Measurements from ENCODE around the gene OXA1L. TPM values are rescaled to one million over a fixed set of nuclear protein-coding genes. Genes with fewer than 3 reads are reported as not detected.

OXA1L gene
- total and polyA plus RNA-seq, 12 donors = 138 to 219 (median 187) TPM

DNA sequence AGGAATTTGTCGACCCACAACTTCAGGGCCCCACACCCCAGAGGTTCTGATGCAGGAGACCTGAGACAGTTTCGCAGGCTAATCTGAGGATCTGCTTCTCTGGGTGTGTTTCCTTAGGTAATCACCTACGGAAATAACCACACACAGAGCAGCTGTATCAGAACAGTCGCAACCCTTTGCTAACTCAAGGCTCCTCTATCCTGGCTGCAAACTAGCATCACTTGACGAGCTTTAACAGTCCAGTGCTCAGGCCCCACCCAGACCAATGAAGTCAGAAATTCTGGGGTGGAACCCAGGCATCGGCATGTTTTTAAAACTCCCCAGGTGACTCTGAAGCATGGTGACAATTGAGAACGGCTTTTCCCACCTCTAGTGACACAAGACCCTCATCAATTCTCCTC lies 28.1 kb downstream of the OXA1L start:
- ATAC-seq (no peak), DNase-seq (no peak)
- Histone ChIP-seq H3K27ac (no peak overlapping the region), H3K9me3 (no peaks in the 10 kb centered on the region), H3K4me3 (no peak overlapping the region), H3K36me3 (no peaks in the 10 kb centered on the region), H3K27me3 (no peaks in the 10 kb centered on the region), H3K4me1 (peaks cover 0 to 33% (median 3%) of the 10 kb centered on the region in 9 donors)
- intact Hi-C loops (cut with DNase I) = no loop called here
- 82 to 84% methylated on average over 7 of the region's 7 CpGs for WGBS, 2 donors
- TF ChIP-seq, protein P1, sequence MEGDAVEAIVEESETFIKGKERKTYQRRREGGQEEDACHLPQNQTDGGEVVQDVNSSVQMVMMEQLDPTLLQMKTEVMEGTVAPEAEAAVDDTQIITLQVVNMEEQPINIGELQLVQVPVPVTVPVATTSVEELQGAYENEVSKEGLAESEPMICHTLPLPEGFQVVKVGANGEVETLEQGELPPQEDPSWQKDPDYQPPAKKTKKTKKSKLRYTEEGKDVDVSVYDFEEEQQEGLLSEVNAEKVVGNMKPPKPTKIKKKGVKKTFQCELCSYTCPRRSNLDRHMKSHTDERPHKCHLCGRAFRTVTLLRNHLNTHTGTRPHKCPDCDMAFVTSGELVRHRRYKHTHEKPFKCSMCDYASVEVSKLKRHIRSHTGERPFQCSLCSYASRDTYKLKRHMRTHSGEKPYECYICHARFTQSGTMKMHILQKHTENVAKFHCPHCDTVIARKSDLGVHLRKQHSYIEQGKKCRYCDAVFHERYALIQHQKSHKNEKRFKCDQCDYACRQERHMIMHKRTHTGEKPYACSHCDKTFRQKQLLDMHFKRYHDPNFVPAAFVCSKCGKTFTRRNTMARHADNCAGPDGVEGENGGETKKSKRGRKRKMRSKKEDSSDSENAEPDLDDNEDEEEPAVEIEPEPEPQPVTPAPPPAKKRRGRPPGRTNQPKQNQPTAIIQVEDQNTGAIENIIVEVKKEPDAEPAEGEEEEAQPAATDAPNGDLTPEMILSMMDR (IDR thresholded peaks at IDR 0.05) = no peak

DNA sequence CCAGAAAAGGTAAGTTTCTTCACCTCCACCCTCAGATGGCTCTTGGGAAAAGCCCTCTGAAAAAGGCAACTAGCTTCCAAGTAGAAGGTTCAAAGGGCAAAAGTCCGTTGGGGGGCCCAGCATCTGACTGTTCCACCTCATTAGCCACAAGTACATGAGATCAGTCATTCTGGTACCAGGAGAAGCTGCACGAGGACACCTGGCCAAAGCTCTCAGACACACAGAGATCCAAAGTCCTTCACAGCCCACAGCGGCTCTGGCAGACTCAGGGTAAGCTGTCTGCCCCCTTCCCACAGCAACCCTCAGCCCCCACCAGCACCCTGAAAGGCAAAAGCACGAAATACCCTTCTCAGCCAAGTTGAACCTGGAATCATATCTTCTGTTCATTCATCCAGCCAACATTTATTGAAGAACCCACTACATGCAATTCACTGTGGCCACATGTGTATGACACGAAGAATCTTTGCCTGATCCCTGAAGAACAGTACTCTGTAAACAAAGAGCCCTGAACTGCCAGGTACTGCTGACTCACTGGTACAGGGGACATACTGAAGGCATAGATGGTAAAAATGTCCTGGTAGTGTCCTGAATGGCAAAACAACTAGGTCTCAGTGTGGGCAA lies 29.7 kb downstream of the OXA1L start:
- Histone ChIP-seq H3K27ac (no peak overlapping the region), H3K4me1 (peaks cover 0 to 38% (median 2%) of the 10 kb centered on the region in 9 donors), H3K36me3 (no peaks in the 10 kb centered on the region), H3K4me3 (no peak overlapping the region), H3K9me3 (no peaks in the 10 kb centered on the region), H3K27me3 (no peaks in the 10 kb centered on the region)
- ATAC-seq = no peak
- 78 to 80% methylated on average over 5 of the region's 5 CpGs for WGBS, 2 donors
- TF ChIP-seq, protein P1 (IDR thresholded peaks at IDR 0.05) = no peak
- intact Hi-C loops (cut with DNase I) = no loop called here
- DNase-seq = no peak

DNA sequence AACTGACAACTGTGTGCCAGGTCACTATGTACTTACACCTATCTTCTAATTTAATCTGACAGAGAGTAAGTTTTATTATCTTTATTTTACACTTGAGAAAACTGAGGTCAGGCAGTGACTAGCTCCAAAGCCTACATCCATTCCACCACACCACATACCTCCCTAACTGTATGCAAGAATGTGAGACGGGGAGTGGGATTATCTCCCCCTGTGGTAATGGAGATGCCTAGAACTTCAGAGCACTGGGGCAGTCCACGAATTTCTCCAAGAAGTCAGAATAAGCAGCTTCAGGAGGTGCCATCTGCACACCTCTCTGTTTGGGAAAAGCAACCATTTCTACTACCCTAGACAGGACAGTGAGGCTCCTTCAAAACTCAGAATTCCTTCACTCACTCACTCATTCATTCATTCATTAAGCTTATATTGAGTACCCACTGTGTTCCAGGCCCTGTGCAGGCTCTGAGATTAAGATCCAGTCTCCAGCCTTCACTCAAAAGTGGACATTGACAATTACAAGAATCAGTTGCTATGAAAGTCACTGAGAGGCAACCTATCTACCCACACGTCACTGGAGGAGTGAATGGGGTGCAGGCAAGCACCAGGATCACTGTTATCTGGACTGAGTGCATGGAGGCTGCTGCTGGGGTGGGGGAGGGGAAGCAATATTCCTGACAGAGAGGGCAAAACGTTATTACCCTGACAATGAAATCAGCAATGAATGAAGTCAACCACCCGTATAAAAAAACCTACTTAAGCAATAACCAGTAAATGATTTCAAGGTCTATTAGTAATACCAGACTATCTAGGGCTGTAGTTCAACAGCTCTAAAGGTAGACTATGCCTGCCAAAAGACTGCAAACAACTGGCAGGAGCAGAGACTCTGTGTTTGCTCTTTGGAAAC lies 30.8 kb downstream of the OXA1L start:
- intact Hi-C loops (cut with DNase I) = no loop called here
- no peak for DNase-seq
- 46 to 48% methylated on average over 5 of the region's 5 CpGs for WGBS, 2 donors
- Histone ChIP-seq H3K9me3 (no peaks in the 10 kb centered on the region), H3K4me3 (no peak overlapping the region), H3K4me1 (peaks cover 0 to 39% (median 0%) of the 10 kb centered on the region in 9 donors), H3K36me3 (no peaks in the 10 kb centered on the region), H3K27me3 (no peaks in the 10 kb centered on the region), H3K27ac (peak overlapping the region in 1 of 10 donors; percentile 64)
- no peak for ATAC-seq
- TF ChIP-seq, protein P1 (IDR thresholded peaks at IDR 0.05) = no peak

DNA sequence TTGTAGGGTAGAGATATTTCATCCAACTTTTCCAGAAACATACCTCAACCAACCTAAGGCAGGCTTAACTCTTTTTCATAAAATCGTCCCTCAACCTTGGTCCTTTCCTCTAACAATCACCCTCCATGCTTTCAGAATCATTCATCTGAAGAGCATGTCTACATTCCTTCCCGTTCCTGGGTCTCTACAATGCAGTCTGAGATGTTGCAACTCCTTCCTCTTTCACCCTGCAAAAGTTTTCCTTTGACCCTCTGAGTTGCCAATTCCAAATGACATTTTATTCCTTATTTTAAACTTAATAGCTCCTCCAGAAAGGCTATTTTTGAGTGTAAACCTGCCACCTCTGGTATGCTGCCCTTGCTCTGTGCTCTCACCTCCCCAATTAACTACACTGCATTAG lies 32.0 kb downstream of the OXA1L start:
- Histone ChIP-seq H3K27me3 (no peaks in the 10 kb centered on the region), H3K36me3 (no peaks in the 10 kb centered on the region), H3K4me1 (peaks cover 0 to 45% (median 0%) of the 10 kb centered on the region in 9 donors), H3K27ac (peak overlapping the region in 1 of 10 donors; percentile 64), H3K4me3 (no peak overlapping the region), H3K9me3 (no peaks in the 10 kb centered on the region)
- TF ChIP-seq, protein P1 (IDR thresholded peaks at IDR 0.05) = no peak
- DNase-seq (no peak), ATAC-seq (peak in 2 of 8 donors; percentile 31 to 47)
- WGBS, 2 donors = 62 to 64% methylated on average over 2 of the region's 2 CpGs
- intact Hi-C loops (cut with DNase I) = no loop called here

All from heart right ventricle (tissue), 16 donors.